Coronary artery (tissue), 2 donors: ENCODE data around the gene USP35.
A peak's percentile ranks its signal among the peaks of the same experiment; 100 is the strongest.

Experiments
- DNase-seq: peaks from one replicate; pipeline ENCODE4 v3.0.0-alpha.2; 2017; ENCODE audit warnings: low spot score
- H3K27ac ChIP-seq, 2 donors: fragments of 200-600 bp; sonication (generic); one replicate each; pipeline ENCODE4 v1.5.1; 2016 to 2019
- H3K4me3 ChIP-seq: fragments of 200-600 bp; sonication (generic); 2 replicates; pipeline ENCODE4 v1.5.1; 2016; ENCODE audit warnings: mild to moderate bottlenecking, moderate library complexity
- CTCF ChIP-seq: fragments of 200-600 bp; sonication (generic); IDR thresholded peaks from one replicate; pipeline ENCODE4 v1.5.1; 2019; ENCODE audit warnings: antibody characterized with exemption

The USP35 gene

GRCh38 chr11:78161346-78161745, 27.4 kb upstream of the USP35 start:
- no peak overlapping the region for H3K4me3 ChIP-seq
- TF ChIP-seq CTCF, result no peak
- H3K27ac ChIP-seq, result peak overlapping the region; percentile 69 to 73
- no peak for DNase-seq

- Histone ChIP-seq H3K27ac (peak overlapping the region; percentile 69 to 73), H3K4me3 (no peak overlapping the region)
- DNase-seq, result no peak
- TF ChIP-seq CTCF, result no peak
Measured at GRCh38 chr11:78161962-78162371, 26.8 kb upstream of the USP35 start.

- peak overlapping the region; percentile 43 to 72 for H3K27ac ChIP-seq
Measured at GRCh38 chr11:78163828-78164227, 24.9 kb upstream of the USP35 start.

GRCh38 chr11:78164471-78164870, 24.2 kb upstream of the USP35 start:
- no peak for DNase-seq
- TF ChIP-seq CTCF, result no peak
- no peak overlapping the region for H3K4me3 ChIP-seq
- peak overlapping the region; percentile 43 to 72 for H3K27ac ChIP-seq

More at GRCh38 chr11:78163828-78164227, 24.9 kb upstream of the USP35 start:
- TF ChIP-seq CTCF, result no peak
- DNase-seq, result no peak
- H3K4me3 ChIP-seq, result no peak overlapping the region

- no peak for DNase-seq
- Histone ChIP-seq H3K27ac (peak overlapping the region; percentile 64 to 97), H3K4me3 (no peak overlapping the region)
- TF ChIP-seq CTCF, result no peak
Measured at GRCh38 chr11:78166855-78167469, 21.8 kb upstream of the USP35 start.

GRCh38 chr11:78168539-78169477, 19.9 kb upstream of the USP35 start:
- H3K27ac ChIP-seq, result peak overlapping the region; percentile 89 to 97
- DNase-seq, result peak; percentile 99
- TF ChIP-seq CTCF, result no peak
- peak overlapping the region; percentile 27 for H3K4me3 ChIP-seq
